SK-N-SH (cell line): ENCODE data around the gene KRT32. TPM values are rescaled to one million over a fixed set of nuclear protein-coding genes. Genes with fewer than 3 reads are reported as not detected.

Experiments
- CTCF ChIA-PET: fragments of 300-600, 350-600 bp; formaldehyde crosslinking; extraction: SDS; loops from one replicate; lab custom pipeline; 2021; lab: Yijun Ruan, JAX
- POLR2A ChIA-PET: fragments of 350-600 bp; sonication (Branson Sonifier 250); formaldehyde crosslinking; extraction: SDS; loops from one replicate; lab custom pipeline; 2020; ENCODE audit warnings: antibody characterized with exemption, inconsistent platforms; lab: Yijun Ruan, JAX
- DNase-seq: peaks from one replicate; pipeline ENCODE4 v3.0.0; 2012
- H2AFZ ChIP-seq: fragments of 200-600 bp; sonication (generic); 2 replicates; pipeline ENCODE4 v1.8.1; 2016; ENCODE audit warnings: antibody characterized with exemption, mild to moderate bottlenecking, low read depth
- H3F3A ChIP-seq: fragments of 200-600 bp; sonication (generic); replicated peaks from 2 replicates; pipeline ENCODE3; 2016; ENCODE audit warnings: antibody characterized with exemption, mild to moderate bottlenecking; ENCODE audit not compliant: insufficient read depth
- H3K27ac ChIP-seq, 2 experiments: fragments of 200-500 bp in 1 of 2; fragments of 200-600 bp in 1 of 2; sonication (Bioruptor generic) in 1 of 2; sonication (generic), shearing (Covaris generic) in 1 of 2; 2 replicates each; pipeline versions ENCODE4 v1.5.1 to v1.6.1; 2014 to 2016; ENCODE audit warnings: low read depth in 2 of 2, inconsistent platforms in 1 of 2, low read length in 1 of 2, mild to moderate bottlenecking in 1 of 2, mixed read lengths in 1 of 2
- H3K27me3 ChIP-seq: fragments of 200-600 bp; sonication (generic), shearing (Covaris generic); 2 replicates; pipeline ENCODE4 v1.6.1; 2016; ENCODE audit warnings: mixed run types; ENCODE audit not compliant: insufficient read depth
- H3K36me3 ChIP-seq, 2 experiments: fragments of 200-500 bp in 1 of 2; fragments of 200-600 bp in 1 of 2; sonication (Bioruptor generic) in 1 of 2; sonication (generic) in 1 of 2; replicated peaks in 1 of 2; 2 replicates each; pipeline versions ENCODE3 to v1.5.1; 2014 to 2016; ENCODE audit warnings: low read length in 1 of 2, mild to moderate bottlenecking in 1 of 2; ENCODE audit not compliant: insufficient read depth in 2 of 2, control insufficient read depth in 1 of 2
- H3K4me1 ChIP-seq, 2 experiments: fragments of 200-500 bp in 1 of 2; fragments of 200-600 bp in 1 of 2; sonication (Bioruptor generic) in 1 of 2; sonication (generic), shearing (Covaris generic) in 1 of 2; 2 replicates each; pipeline versions ENCODE4 v1.5.1 to v1.6.1; 2014 to 2016; ENCODE audit warnings: low read depth in 1 of 2, low read length in 1 of 2, mixed run types in 1 of 2; ENCODE audit not compliant: insufficient read depth in 2 of 2, control insufficient read depth in 1 of 2
- H3K4me2 ChIP-seq: fragments of 200-600 bp; sonication (generic), shearing (Covaris generic); 2 replicates; pipeline ENCODE4 v1.6.1; 2017; ENCODE audit warnings: mixed run types
- H3K4me3 ChIP-seq, 2 experiments: fragments of 200-500 bp in 1 of 2; fragments of 200-600 bp in 1 of 2; sonication (Bioruptor generic) in 1 of 2; sonication (generic), shearing (Covaris generic) in 1 of 2; 2 replicates each; pipeline versions ENCODE4 v1.5.1 to v1.8.1; 2014 to 2016; ENCODE audit warnings: low read depth in 2 of 2, inconsistent platforms in 1 of 2, low read length in 1 of 2, mild to moderate bottlenecking in 1 of 2, mixed read lengths in 1 of 2, moderate library complexity in 1 of 2
- H3K79me2 ChIP-seq: fragments of 200-600 bp; sonication (generic); 2 replicates; pipeline ENCODE4 v1.8.1; 2017; ENCODE audit warnings: mild to moderate bottlenecking; ENCODE audit not compliant: insufficient read depth
- H3K9ac ChIP-seq: fragments of 200-600 bp; sonication (generic); 2 replicates; pipeline ENCODE4 v1.6.1; 2017; ENCODE audit warnings: mixed run types
- H3K9me2 ChIP-seq: fragments of 200-600 bp; sonication (generic); 2 replicates; pipeline ENCODE4 v1.6.1; 2017; ENCODE audit warnings: mixed run types
- H3K9me3 ChIP-seq: fragments of 200-600 bp; sonication (generic); 2 replicates; pipeline ENCODE4 v1.6.1; 2017; ENCODE audit warnings: mixed run types, mild to moderate bottlenecking, moderate library complexity
- H4K20me1 ChIP-seq: fragments of 200-600 bp; sonication (generic); 2 replicates; pipeline ENCODE4 v1.6.1; 2017; ENCODE audit warnings: mild to moderate bottlenecking, mixed run types; ENCODE audit not compliant: insufficient read depth
- CHD2 ChIP-seq: fragments of 150-350 bp; IDR thresholded peaks from 2 replicates; pipeline ENCODE4 v1.6.1; 2018; ENCODE audit warnings: low read length; ENCODE audit not compliant: partially characterized antibody
- CTCF ChIP-seq: fragments of 200-600 bp; sonication (generic); IDR thresholded peaks from 2 replicates; pipeline ENCODE4 v1.6.1; 2017; ENCODE audit warnings: antibody characterized with exemption, mild to moderate bottlenecking, moderate library complexity
- EP300 ChIP-seq, 2 experiments: IDR thresholded peaks; 2 replicates each; pipeline versions ENCODE4 v1.4.0 to v1.6.1; 2012; ENCODE audit warnings: borderline replicate concordance in 1 of 2, low read depth in 1 of 2, low read length in 1 of 2
- GATA2 ChIP-seq: sonication (generic); formaldehyde crosslinking; IDR thresholded peaks from 2 replicates; pipeline ENCODE4 v1.5.0; 2020; ENCODE audit warnings: mild to moderate bottlenecking, missing genetic modification reagents
- JUND ChIP-seq: IDR thresholded peaks from 2 replicates; pipeline ENCODE4 v1.4.0; 2012
- MEF2A ChIP-seq: IDR thresholded peaks from 2 replicates; pipeline ENCODE4 v1.4.0; 2012; ENCODE audit warnings: low read depth, borderline replicate concordance
- MXI1 ChIP-seq: IDR thresholded peaks from 2 replicates; pipeline ENCODE4 v1.6.1; 2012; ENCODE audit warnings: mild to moderate bottlenecking, low read depth, low read length, improper control_type of control experiment
- NRF1 ChIP-seq: IDR thresholded peaks from 2 replicates; pipeline ENCODE4 v1.6.1; 2012; ENCODE audit warnings: low read depth, mild to moderate bottlenecking, low read length
- PBX3 ChIP-seq: IDR thresholded peaks from 2 replicates; pipeline ENCODE4; 2012
- RAD21 ChIP-seq: IDR thresholded peaks from 2 replicates; pipeline ENCODE4 v1.6.1; 2012; ENCODE audit warnings: mild to moderate bottlenecking, low read length
- RCOR1 ChIP-seq: fragments of 150-350 bp; IDR thresholded peaks from 2 replicates; pipeline ENCODE4 v1.6.1; 2017; ENCODE audit warnings: antibody characterized with exemption, low read length
- SMC3 ChIP-seq: IDR thresholded peaks from 2 replicates; pipeline ENCODE4 v1.6.1; 2012; ENCODE audit warnings: low read depth, low read length, improper control_type of control experiment
- TAF1 ChIP-seq: IDR thresholded peaks from 2 replicates; pipeline ENCODE4 v1.6.1; 2012; ENCODE audit warnings: low read depth, mild to moderate bottlenecking, low read length, moderate library complexity, borderline replicate concordance
- USF2 ChIP-seq: fragments of 150-350 bp; IDR thresholded peaks from 2 replicates; pipeline ENCODE4 v1.6.1; 2017; ENCODE audit warnings: antibody characterized with exemption, low read length, low read depth, borderline replicate concordance
- WGBS: methylation state at CpG from one replicate; pipeline ENCODE4 v1.1.6; 2017; ENCODE audit warnings: low lambda C conversion rate; 5-methylcytosine and 5-hydroxymethylcytosine counted together
- polyA plus RNA-seq, 3 experiments: library from polyadenylated mRNA; depleted of rRNA; stranded (reverse); fragments of >200 nt; gene quantifications; 2 replicates each; pipeline ENCODE4 v1.2.3, GENCODE V29; 2012

KRT32 gene
- polyA plus RNA-seq, 1 of the 3 experiments (the other 2 are of a cell fraction) = not detected

- H2AFZ ChIP-seq = no peak overlapping the region
- WGBS = 67% methylated on average over 6 of the region's 29 CpGs
- no peaks in the 10 kb centered on the region for H3K36me3 ChIP-seq
- H3K9me3 ChIP-seq = no peaks in the 10 kb centered on the region
- H4K20me1 ChIP-seq = no peaks in the 10 kb centered on the region
- no peak overlapping the region for H3K9ac ChIP-seq
- POLR2A ChIA-PET = no interaction called here
- no peaks in the 10 kb centered on the region for H3K79me2 ChIP-seq
- TF ChIP-seq PBX3 = no peak
- no peak for TF ChIP-seq USF2
- no peak for TF ChIP-seq MXI1
- no peak for TF ChIP-seq MEF2A
- TF ChIP-seq RAD21 = peak; percentile 27; the same call in 1 of the 2 replicates
- peak; percentile 45 for TF ChIP-seq CTCF
- TF ChIP-seq, all 33 proteins: peak for 2
- Histone ChIP-seq H3F3A (no peaks in the 10 kb centered on the region), H3K4me1 (peaks cover 0 to 14% of the 10 kb centered on the region in 2 experiments; a peak in 1 of 4 replicates), H3K4me2 (no peak overlapping the region), H3K27me3 (no peaks in the 10 kb centered on the region), H3K4me3 (no peak overlapping the region), H3K9me2 (no peaks in the 10 kb centered on the region), H3K27ac (no peak overlapping the region)
- CTCF ChIA-PET = interaction anchor here (0.8 to 3.1 kb wide), 7 partner anchors 11 to 62 kb away, joined by 3 to 19 read pairs (median 4); partner anchors contain the start of gene KRT32
- DNase-seq = peak; percentile 40
Observed at GRCh38 chr17:41486809-41487530, 19.8 kb upstream of the KRT32 start.

GRCh38 chr17:41486316-41486715, 19.1 kb upstream of the KRT32 start:
- DNase-seq = no peak
- Histone ChIP-seq H3K9me2 (no peaks in the 10 kb centered on the region), H3K27ac (no peak overlapping the region), H3K4me2 (no peak overlapping the region), H3F3A (no peaks in the 10 kb centered on the region), H3K9ac (no peak overlapping the region), H3K79me2 (no peaks in the 10 kb centered on the region), H3K9me3 (no peaks in the 10 kb centered on the region), H3K4me1 (peaks cover 0 to 14% of the 10 kb centered on the region in 2 experiments; a peak in 1 of 4 replicates), H2AFZ (no peak overlapping the region), H3K36me3 (no peaks in the 10 kb centered on the region), H3K4me3 (no peak overlapping the region), H4K20me1 (no peaks in the 10 kb centered on the region), H3K27me3 (no peaks in the 10 kb centered on the region)
- TF ChIP-seq TAF1 (no peak), GATA2 (CRISPR knock-in tag) (no peak), RCOR1 (no peak), NRF1 (no peak), EP300 (IDR thresholded peaks at IDR 0.05; ENCODE audit: borderline replicate concordance in 1 of 2, low read depth in 1 of 2, low read length in 1 of 2) (no peak), RAD21 (no peak), MXI1 (no peak), JUND (no peak), SMC3 (no peak), CTCF (no peak), CHD2 (no peak)
- ChIA-PET CTCF (interaction anchor here (1.3 to 3.9 kb wide), 3 partner anchors 12 to 63 kb away, joined by 3 to 23 read pairs (median 3); partner anchors contain the start of gene KRT32), POLR2A (no interaction called here)
- WGBS = 80% methylated on average over 13 of the region's 13 CpGs
